Prostate gland (tissue), 2 donors: ENCODE measurements around the gene CEPT1. TPM values are rescaled to one million over a fixed set of nuclear protein-coding genes. Genes with fewer than 3 reads are reported as not detected.

Source experiments
- DNase-seq: peaks from one replicate; pipeline ENCODE4 v3.0.0-alpha.2; 2019; ENCODE audit warnings: low spot score
- H3K27ac ChIP-seq, 2 donors: fragments of 200-600 bp; sonication (generic); 2 replicates each; pipeline ENCODE4 v1.5.1; 2017 to 2019
- H3K27me3 ChIP-seq: fragments of 200-600 bp; sonication (generic); replicated peaks from 2 replicates; pipeline ENCODE4 v1.5.1; 2019; ENCODE audit not compliant: insufficient read depth
- H3K36me3 ChIP-seq, 2 donors: fragments of 200-600 bp; sonication (generic); 1 replicate in 1 of 2; 2 replicates in 1 of 2; pipeline versions ENCODE4 v1.5.1 to v1.8.1; 2017 to 2019
- H3K4me1 ChIP-seq: fragments of 200-600 bp; sonication (generic); replicated peaks from 2 replicates; pipeline ENCODE4 v1.5.1; 2019
- H3K4me3 ChIP-seq, 2 donors: fragments of 200-600 bp; sonication (generic); 2 replicates each; pipeline ENCODE4 v1.5.1; 2017 to 2019
- H3K9me3 ChIP-seq: fragments of 200-600 bp; sonication (generic); 2 replicates; pipeline ENCODE4 v1.5.1; 2017
- POLR2A ChIP-seq: fragments of 450-650 bp; IDR thresholded peaks from one replicate; pipeline ENCODE4 v1.6.1; 2016; ENCODE audit warnings: antibody characterized with exemption, mild to moderate bottlenecking
- POLR2AphosphoS5 ChIP-seq: sonication (generic); formaldehyde crosslinking; IDR thresholded peaks from one replicate; pipeline ENCODE4 v1.6.1; 2017; ENCODE audit warnings: antibody characterized with exemption
- WGBS: methylation state at CpG from one replicate; pipeline ENCODE4 v1.1.5; 2018; 5-methylcytosine and 5-hydroxymethylcytosine counted together
- intact Hi-C: fragments of 100-400 bp; cut with DNase I; formaldehyde crosslinking; loops from one replicate; pipeline ENCODE4 v1.14.2; 2022
- total RNA-seq, 2 donors: library from RNA; depleted of rRNA; stranded (reverse); fragments of >200 nt; gene quantifications; one replicate each; pipeline ENCODE4 v1.1.0, GENCODE V29; 2016
- TF ChIP-seq, protein P1 (sequence below), 4 experiments: fragments of 200-600 bp in 2 of 4; fragments of 450-650 bp in 2 of 4; sonication (generic) in 2 of 4; IDR thresholded peaks; 1 replicate in 3 of 4; 2 replicates in 1 of 4; pipeline ENCODE4 v1.5.1; 2016 to 2019; ENCODE audit warnings: antibody characterized with exemption in 4 of 4, mild to moderate bottlenecking in 2 of 4, moderate library complexity in 2 of 4

Gene CEPT1
- total RNA-seq, 2 donors from 2014 or later = 32.2 to 52.5 TPM

DNA sequence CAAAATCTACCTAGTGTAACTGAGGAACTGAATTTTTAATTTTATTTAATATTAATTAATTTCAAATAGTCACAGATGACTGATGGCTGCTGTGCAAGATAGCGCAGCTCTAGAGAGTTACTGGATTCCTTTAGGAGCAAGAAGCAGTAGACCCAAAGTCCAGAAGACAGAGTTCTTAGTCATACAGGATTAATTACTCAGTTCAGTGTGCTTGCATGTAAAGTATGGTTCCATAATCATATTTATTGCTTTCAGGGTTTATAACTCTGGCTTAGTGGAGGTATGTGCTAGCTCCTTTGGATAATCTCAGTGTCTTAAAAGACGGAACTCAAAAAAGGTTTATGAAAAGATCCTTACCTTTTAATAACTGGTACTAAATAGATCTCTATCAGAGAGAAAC lies 17.4 kb downstream of the CEPT1 start:
- no peak overlapping the region for H3K27ac ChIP-seq
- no peaks in the 10 kb centered on the region for H3K36me3 ChIP-seq
- 91% methylated on average over 2 of the region's 2 CpGs for WGBS
- no peaks in the 10 kb centered on the region for H3K27me3 ChIP-seq
- no peak overlapping the region for H3K4me3 ChIP-seq
- H3K4me1 ChIP-seq = no peaks in the 10 kb centered on the region
- TF ChIP-seq POLR2AphosphoS5 (no peak), POLR2A (no peak)
- TF ChIP-seq, protein P1, sequence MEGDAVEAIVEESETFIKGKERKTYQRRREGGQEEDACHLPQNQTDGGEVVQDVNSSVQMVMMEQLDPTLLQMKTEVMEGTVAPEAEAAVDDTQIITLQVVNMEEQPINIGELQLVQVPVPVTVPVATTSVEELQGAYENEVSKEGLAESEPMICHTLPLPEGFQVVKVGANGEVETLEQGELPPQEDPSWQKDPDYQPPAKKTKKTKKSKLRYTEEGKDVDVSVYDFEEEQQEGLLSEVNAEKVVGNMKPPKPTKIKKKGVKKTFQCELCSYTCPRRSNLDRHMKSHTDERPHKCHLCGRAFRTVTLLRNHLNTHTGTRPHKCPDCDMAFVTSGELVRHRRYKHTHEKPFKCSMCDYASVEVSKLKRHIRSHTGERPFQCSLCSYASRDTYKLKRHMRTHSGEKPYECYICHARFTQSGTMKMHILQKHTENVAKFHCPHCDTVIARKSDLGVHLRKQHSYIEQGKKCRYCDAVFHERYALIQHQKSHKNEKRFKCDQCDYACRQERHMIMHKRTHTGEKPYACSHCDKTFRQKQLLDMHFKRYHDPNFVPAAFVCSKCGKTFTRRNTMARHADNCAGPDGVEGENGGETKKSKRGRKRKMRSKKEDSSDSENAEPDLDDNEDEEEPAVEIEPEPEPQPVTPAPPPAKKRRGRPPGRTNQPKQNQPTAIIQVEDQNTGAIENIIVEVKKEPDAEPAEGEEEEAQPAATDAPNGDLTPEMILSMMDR (IDR thresholded peaks at IDR 0.05) = no peak
- H3K9me3 ChIP-seq = no peaks in the 10 kb centered on the region
- intact Hi-C loops = no loop called here
- no peak for DNase-seq

DNA sequence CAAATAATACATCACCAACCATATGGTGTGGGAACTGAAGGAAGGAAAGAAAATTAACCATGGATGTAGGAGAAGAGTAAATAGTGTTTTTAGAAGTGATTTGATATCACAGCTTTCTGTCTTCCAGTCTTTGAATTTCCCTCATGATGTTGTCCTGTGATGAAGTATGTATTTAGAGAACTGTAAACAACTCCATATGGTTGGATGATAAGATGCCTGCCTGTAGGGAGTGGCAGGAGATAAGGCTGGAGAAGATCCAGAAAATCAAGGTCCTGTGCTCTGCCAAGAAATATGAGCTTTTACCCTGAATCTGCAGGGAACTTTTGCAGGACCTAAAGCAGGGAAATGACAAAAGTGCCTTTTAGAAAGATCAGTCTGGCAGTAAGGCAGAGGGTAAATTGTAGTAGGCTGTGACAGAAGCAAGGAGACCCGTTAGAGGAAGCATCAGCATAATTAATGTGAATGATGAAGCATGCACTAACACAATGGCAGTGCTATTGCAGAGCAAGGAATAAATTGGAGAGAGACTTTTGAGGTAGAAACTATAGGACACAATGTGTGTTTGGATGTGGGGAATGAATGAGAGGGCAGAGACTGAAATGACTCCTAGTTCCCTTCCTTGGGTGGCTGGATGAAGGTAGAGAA lies 21.9 kb downstream of the CEPT1 start:
- DNase-seq = no peak
- Histone ChIP-seq H3K9me3 (no peaks in the 10 kb centered on the region), H3K36me3 (no peaks in the 10 kb centered on the region), H3K27me3 (no peaks in the 10 kb centered on the region), H3K4me1 (no peaks in the 10 kb centered on the region), H3K27ac (no peak overlapping the region), H3K4me3 (no peak overlapping the region)
- intact Hi-C loops = no loop called here
- 71% methylated on average over 1 of the region's 1 CpG for WGBS
- no peak for TF ChIP-seq POLR2AphosphoS5
- no peak for TF ChIP-seq POLR2A
- TF ChIP-seq, protein P1 (IDR thresholded peaks at IDR 0.05) = no peak

DNA sequence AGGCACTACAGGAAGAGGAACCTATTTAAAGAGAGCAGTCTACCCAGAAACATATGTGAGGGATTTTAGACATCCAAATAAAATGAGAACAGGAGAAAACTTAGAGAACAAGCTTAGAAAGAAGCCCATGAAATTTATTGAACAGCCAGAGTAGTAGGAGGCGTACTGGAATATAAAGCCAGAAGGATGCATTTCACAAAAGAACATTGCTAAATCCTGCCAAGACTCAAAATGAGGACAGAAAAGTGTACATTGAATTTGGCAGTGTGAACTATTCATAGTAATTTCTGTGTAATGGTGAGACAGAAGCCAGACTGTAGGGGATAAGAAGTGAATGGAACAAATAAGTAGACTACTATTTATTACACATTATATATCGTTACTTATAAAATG lies 22.5 kb downstream of the CEPT1 start:
- WGBS = 82% methylated on average over 2 of the region's 2 CpGs
- no peaks in the 10 kb centered on the region for H3K9me3 ChIP-seq
- no peak overlapping the region for H3K27ac ChIP-seq
- H3K27me3 ChIP-seq = no peaks in the 10 kb centered on the region
- H3K4me3 ChIP-seq = no peak overlapping the region
- TF ChIP-seq, protein P1 (IDR thresholded peaks at IDR 0.05) = no peak
- no peak for TF ChIP-seq POLR2A
- TF ChIP-seq POLR2AphosphoS5 = no peak
- H3K4me1 ChIP-seq = no peaks in the 10 kb centered on the region
- no peak for DNase-seq
- H3K36me3 ChIP-seq = no peaks in the 10 kb centered on the region
- intact Hi-C loops = no loop called here

DNA sequence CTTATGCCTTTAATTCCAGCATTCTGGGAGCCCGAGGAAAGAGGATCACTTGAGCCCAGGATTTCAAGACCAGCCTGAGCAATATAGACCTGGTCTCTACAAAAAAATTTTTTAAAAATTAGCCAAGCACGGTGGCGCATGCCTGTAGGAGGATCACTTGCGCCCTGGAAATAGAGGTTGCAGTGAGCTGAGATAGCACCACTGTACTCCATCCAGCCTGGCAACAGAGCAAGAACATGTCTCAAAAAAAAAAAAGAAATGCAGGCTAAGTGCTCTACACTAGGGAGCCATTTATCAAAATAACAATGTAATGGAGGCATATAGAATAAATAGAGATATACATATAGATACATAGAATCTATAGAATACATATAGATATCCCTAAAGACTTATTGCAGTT lies 23.3 kb downstream of the CEPT1 start:
- no peak overlapping the region for H3K27ac ChIP-seq
- no peaks in the 10 kb centered on the region for H3K9me3 ChIP-seq
- H3K4me3 ChIP-seq = no peak overlapping the region
- no peaks in the 10 kb centered on the region for H3K36me3 ChIP-seq
- H3K4me1 ChIP-seq = no peaks in the 10 kb centered on the region
- WGBS = 98% methylated on average over 4 of the region's 4 CpGs
- intact Hi-C loops = no loop called here
- no peak for DNase-seq
- TF ChIP-seq POLR2AphosphoS5 = no peak
- no peak for TF ChIP-seq POLR2A
- TF ChIP-seq, protein P1 (IDR thresholded peaks at IDR 0.05) = no peak
- no peaks in the 10 kb centered on the region for H3K27me3 ChIP-seq

DNA sequence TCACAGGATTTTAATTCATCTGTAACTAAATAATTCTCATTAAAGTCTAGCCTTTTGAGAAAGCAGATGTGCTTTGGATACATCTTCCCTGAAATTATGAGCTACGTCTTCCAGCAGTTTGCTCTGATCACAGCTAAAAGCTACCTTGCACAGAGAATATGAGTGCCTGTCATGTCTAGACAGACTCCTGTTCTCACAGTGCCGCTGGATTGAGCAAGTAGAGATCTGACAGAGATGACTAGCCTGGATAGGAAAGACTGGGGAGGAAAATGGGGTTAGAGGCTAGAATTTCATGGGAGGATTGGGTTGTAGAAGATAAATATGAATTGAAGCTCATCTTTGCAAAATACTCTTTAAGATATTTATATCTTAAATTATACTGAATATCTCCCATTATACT lies 24.1 kb downstream of the CEPT1 start:
- Histone ChIP-seq H3K36me3 (no peaks in the 10 kb centered on the region), H3K27me3 (no peaks in the 10 kb centered on the region), H3K4me3 (no peak overlapping the region), H3K27ac (no peak overlapping the region), H3K9me3 (no peaks in the 10 kb centered on the region), H3K4me1 (no peaks in the 10 kb centered on the region)
- DNase-seq = no peak
- 92% methylated on average over 2 of the region's 2 CpGs for WGBS
- intact Hi-C loops = no loop called here
- TF ChIP-seq POLR2A = no peak
- TF ChIP-seq, protein P1 (IDR thresholded peaks at IDR 0.05) = no peak
